PFSK-1 (cell line): ENCODE results near the gene TERT.

Experiments
- FOXP2 ChIP-seq: optimal IDR thresholded peaks from 2 replicates; pipeline ENCODE3; 2011; ENCODE audit warnings: borderline replicate concordance, control low read depth, inconsistent platforms; ENCODE audit not compliant: insufficient read depth; ENCODE audit errors: extremely low read length, extremely low read depth
- POLR2AphosphoS5 ChIP-seq: IDR thresholded peaks from 2 replicates; pipeline ENCODE4 v1.6.1; 2012; ENCODE audit warnings: low read depth, mild to moderate bottlenecking, control low read depth, low read length, moderate library complexity
- SIN3A ChIP-seq: IDR thresholded peaks from 2 replicates; pipeline ENCODE4 v1.6.1; 2012; ENCODE audit warnings: mild to moderate bottlenecking, low read length, moderate library complexity, borderline replicate concordance; ENCODE audit not compliant: insufficient read depth
- TAF1 ChIP-seq: IDR thresholded peaks from 2 replicates; pipeline ENCODE4 v1.6.1; 2012; ENCODE audit warnings: low read length, control low read depth, borderline replicate concordance; ENCODE audit not compliant: insufficient read depth
- TF ChIP-seq, protein P1 (sequence below), 2 experiments: IDR thresholded peaks; 2 replicates each; pipeline versions ENCODE4 v1.6.1 to v1.8.0; 2011 to 2012; ENCODE audit warnings: low read depth in 2 of 2, low read length in 2 of 2, control low read depth in 1 of 2, inconsistent platforms in 1 of 2, mild to moderate bottlenecking in 1 of 2, moderate library complexity in 1 of 2; ENCODE audit not compliant: insufficient read depth in 1 of 2

TERT gene

DNA sequence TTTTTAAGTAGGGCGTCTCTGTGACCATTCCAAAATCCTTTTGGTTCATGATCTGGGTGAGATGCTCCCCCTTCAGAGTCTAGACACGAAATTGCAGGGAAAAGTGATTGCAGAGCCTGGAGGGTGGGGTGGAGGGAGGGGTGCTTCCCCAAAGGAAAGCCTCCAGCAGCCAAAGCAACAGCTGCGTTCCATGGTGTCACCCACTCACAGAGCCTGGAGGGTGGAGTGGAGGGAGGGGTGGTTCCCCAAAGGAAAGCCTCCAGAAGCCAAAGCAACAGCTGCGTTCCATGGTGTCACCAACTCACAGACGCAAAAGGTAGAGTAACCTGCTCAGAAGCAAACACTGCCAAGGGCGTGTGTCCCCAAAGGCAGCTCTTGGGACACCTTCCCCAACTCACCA is 47.1 kb downstream of the TERT start:
- TF ChIP-seq TAF1 = no peak
- no peak for TF ChIP-seq SIN3A
- TF ChIP-seq FOXP2 = no peak
- TF ChIP-seq POLR2AphosphoS5 = no peak
- TF ChIP-seq, protein P1, sequence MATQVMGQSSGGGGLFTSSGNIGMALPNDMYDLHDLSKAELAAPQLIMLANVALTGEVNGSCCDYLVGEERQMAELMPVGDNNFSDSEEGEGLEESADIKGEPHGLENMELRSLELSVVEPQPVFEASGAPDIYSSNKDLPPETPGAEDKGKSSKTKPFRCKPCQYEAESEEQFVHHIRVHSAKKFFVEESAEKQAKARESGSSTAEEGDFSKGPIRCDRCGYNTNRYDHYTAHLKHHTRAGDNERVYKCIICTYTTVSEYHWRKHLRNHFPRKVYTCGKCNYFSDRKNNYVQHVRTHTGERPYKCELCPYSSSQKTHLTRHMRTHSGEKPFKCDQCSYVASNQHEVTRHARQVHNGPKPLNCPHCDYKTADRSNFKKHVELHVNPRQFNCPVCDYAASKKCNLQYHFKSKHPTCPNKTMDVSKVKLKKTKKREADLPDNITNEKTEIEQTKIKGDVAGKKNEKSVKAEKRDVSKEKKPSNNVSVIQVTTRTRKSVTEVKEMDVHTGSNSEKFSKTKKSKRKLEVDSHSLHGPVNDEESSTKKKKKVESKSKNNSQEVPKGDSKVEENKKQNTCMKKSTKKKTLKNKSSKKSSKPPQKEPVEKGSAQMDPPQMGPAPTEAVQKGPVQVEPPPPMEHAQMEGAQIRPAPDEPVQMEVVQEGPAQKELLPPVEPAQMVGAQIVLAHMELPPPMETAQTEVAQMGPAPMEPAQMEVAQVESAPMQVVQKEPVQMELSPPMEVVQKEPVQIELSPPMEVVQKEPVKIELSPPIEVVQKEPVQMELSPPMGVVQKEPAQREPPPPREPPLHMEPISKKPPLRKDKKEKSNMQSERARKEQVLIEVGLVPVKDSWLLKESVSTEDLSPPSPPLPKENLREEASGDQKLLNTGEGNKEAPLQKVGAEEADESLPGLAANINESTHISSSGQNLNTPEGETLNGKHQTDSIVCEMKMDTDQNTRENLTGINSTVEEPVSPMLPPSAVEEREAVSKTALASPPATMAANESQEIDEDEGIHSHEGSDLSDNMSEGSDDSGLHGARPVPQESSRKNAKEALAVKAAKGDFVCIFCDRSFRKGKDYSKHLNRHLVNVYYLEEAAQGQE (IDR thresholded peaks at IDR 0.05; ENCODE audit: insufficient read depth in 1 of 2, low read depth in 2 of 2, low read length in 2 of 2) = no peak

DNA sequence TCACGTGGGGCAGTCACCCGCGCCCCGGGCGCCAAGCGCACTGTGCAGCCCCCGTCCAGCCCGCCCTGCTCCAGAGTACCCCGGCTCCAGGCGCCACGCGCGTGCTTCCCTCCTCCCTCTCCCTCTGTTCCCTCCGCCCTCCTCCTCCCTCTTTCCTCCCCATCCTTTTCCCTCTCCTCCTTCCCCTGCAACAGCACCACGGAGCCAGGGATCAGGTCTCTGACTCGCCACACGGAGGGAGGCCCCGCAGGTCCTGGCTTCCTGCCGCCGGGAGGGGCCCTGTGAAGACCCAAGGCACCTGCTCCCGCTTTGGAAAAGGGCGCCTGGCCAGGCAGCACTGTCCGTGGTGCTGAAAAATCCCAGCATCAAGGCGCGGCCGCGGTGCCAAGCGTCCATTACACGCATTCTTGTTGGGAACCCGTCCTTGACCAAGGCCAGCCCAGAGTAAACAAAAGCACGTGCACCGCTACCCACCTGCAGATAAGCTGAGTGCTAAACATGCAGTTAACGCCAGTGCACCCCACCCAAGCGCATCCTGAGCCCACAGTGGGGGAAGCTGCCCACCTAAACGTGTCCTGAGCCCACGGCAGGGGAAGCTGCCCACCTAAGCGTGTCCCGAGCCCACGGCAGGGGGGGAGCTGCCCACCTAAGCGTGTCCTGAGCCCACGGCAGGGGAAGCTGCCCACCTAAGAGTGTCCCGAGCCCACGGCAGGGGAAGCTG is 48.0 kb downstream of the TERT start:
- TF ChIP-seq TAF1 (no peak), POLR2AphosphoS5 (no peak), FOXP2 (no peak), SIN3A (no peak)
- TF ChIP-seq, protein P1 (IDR thresholded peaks at IDR 0.05; ENCODE audit: insufficient read depth in 1 of 2, low read depth in 2 of 2, low read length in 2 of 2) = peak; percentile 94 to 95

DNA sequence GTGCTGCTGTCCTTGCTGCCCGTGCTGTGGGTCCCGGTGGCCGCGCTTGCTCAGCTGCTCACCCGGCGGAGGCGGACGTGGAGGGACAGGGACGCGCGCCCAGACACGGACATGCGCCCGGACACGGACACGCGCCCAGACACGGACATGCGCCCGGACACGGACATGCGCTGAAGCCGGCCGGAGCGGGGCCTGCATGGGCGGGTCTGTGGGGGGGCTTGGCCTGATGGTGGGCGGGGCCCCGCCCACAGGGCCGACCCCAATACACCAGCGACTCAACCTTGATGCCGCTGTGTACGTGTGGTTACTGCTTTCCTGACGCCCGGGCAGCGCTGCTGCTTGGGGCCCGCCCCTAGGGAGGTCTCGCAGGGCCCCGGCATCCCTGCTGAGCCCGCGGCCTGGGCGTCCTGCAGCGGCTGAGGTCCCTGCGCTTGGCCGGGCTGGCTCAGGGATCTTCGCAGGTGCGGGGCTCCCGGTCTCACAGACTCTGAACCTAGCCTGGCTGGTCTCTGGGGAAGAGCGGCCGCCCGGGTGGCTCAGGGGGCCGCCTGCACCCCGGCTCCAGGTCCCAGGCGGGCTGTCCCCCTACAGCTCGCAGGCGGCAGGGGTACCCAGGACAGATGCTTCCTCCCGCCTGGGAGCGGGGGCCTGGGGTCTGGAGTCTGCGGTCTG is 48.8 kb downstream of the TERT start:
- TF ChIP-seq FOXP2 (no peak), TAF1 (no peak), SIN3A (no peak), POLR2AphosphoS5 (no peak)
- TF ChIP-seq, protein P1 (IDR thresholded peaks at IDR 0.05; ENCODE audit: insufficient read depth in 1 of 2, low read depth in 2 of 2, low read length in 2 of 2) = no peak

DNA sequence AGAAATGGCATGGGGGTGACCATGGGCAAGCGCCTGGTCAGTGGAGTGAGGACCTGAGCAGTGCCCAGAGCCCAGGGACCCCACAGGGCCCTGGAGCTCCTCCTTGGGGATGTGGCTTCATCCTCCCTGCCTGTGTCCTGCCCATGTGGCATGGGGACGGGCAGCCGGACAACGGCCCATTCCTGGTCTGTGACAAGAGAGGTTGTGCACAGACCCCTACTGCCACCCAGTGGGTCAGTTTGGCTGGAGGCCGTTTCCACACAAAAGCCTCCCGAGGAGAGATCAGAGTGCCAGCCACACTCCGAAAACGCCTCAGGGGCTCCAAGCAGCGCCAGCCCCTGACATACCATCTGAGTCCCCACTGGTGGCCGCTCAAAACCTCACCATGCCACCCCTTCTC is 49.9 kb downstream of the TERT start:
- TF ChIP-seq, protein P1 (IDR thresholded peaks at IDR 0.05; ENCODE audit: insufficient read depth in 1 of 2, low read depth in 2 of 2, low read length in 2 of 2) = no peak
- TF ChIP-seq POLR2AphosphoS5 (no peak), TAF1 (no peak), FOXP2 (no peak), SIN3A (no peak)
